ENCODE results near the gene COBL.

The COBL gene

GRCh38 chr7:51340936-51341335 lies 24.3 kb upstream of the COBL start:
- no peak for DNase-seq (ENCODE audit: low read depth)
- H3K4me3 ChIP-seq (ENCODE audit: low read depth, low read length): no peak overlapping the region
- no peak for TF ChIP-seq CTCF (IDR thresholded peaks at IDR 0.05; ENCODE audit: insufficient read depth, low read depth, low read length, missing control alignments)

GRCh38 chr7:51340029-51340838 lies 23.6 kb upstream of the COBL start:
- H3K4me3 ChIP-seq (ENCODE audit: low read depth, low read length): no peak overlapping the region
- DNase-seq (ENCODE audit: low read depth): no peak
- no peak for TF ChIP-seq CTCF (IDR thresholded peaks at IDR 0.05; ENCODE audit: insufficient read depth, low read depth, low read length, missing control alignments)

GRCh38 chr7:51335057-51335456 lies 18.4 kb upstream of the COBL start:
- TF ChIP-seq CTCF (IDR thresholded peaks at IDR 0.05; ENCODE audit: insufficient read depth, low read depth, low read length, missing control alignments): no peak
- H3K4me3 ChIP-seq (ENCODE audit: low read depth, low read length): no peak overlapping the region
- DNase-seq (ENCODE audit: low read depth): no peak

- no peak overlapping the region for H3K4me3 ChIP-seq (ENCODE audit: low read depth, low read length)
- DNase-seq (ENCODE audit: low read depth): no peak
- no peak for TF ChIP-seq CTCF (IDR thresholded peaks at IDR 0.05; ENCODE audit: insufficient read depth, low read depth, low read length, missing control alignments)
These were observed 13.2 kb upstream of the COBL start for GRCh38 chr7:51329696-51330263.

- no peak for DNase-seq (ENCODE audit: low read depth)
- no peak for TF ChIP-seq CTCF (IDR thresholded peaks at IDR 0.05; ENCODE audit: insufficient read depth, low read depth, low read length, missing control alignments)
- no peak overlapping the region for H3K4me3 ChIP-seq (ENCODE audit: low read depth, low read length)
These were observed 11.8 kb upstream of the COBL start for GRCh38 chr7:51328351-51328801.

GRCh38 chr7:51327287-51327717 lies 10.7 kb upstream of the COBL start:
- DNase-seq (ENCODE audit: low read depth): no peak
- H3K4me3 ChIP-seq (ENCODE audit: low read depth, low read length): no peak overlapping the region
- no peak for TF ChIP-seq CTCF (IDR thresholded peaks at IDR 0.05; ENCODE audit: insufficient read depth, low read depth, low read length, missing control alignments)
